GM12878 (cell line): ENCODE data around the gene KIFAP3. TPM values are rescaled to one million over a fixed set of nuclear protein-coding genes. Genes with fewer than 3 reads are reported as not detected.

Experiments
- ASH2L ChIP-seq: fragments of 300-600, 200-600 bp; sonication (generic); IDR thresholded peaks from 2 replicates; pipeline ENCODE4 v1.6.1; 2017; ENCODE audit warnings: low read depth, mild to moderate bottlenecking, borderline replicate concordance
- CHD2 ChIP-seq: IDR thresholded peaks from 2 replicates; pipeline ENCODE4 v1.6.1; 2011; ENCODE audit warnings: low read depth, low read length, improper control_type of control experiment, borderline replicate concordance
- EGR1 ChIP-seq, 2 experiments: IDR thresholded peaks; 1 replicate in 1 of 2; 2 replicates in 1 of 2; pipeline ENCODE4 v1.6.1; 2011 to 2012; ENCODE audit warnings: low read depth in 2 of 2, low read length in 2 of 2, borderline replicate concordance in 1 of 2, mild to moderate bottlenecking in 1 of 2, moderate library complexity in 1 of 2
- ESRRA ChIP-seq: IDR thresholded peaks from 2 replicates; pipeline ENCODE4 v1.6.1; 2012; ENCODE audit warnings: mild to moderate bottlenecking, low read length, improper control_type of control experiment
- ETV6 ChIP-seq, 2 experiments: fragments of 450-650 bp in 1 of 2; IDR thresholded peaks in 1 of 2; conservative IDR thresholded peaks in 1 of 2; 2 replicates each; pipeline ENCODE4 v1.6.1; 2014; ENCODE audit warnings: antibody characterized with exemption in 1 of 2, borderline replicate concordance in 1 of 2, low read depth in 1 of 2, mild to moderate bottlenecking in 1 of 2, moderate library complexity in 1 of 2
- EZH2 ChIP-seq: IDR thresholded peaks from 2 replicates; pipeline ENCODE4 v1.6.1; 2012; ENCODE audit warnings: low read depth, mild to moderate bottlenecking, control low read depth, inconsistent platforms, low read length, borderline replicate concordance; ENCODE audit not compliant: control insufficient read depth
- KDM1A ChIP-seq: fragments of 200-600 bp; sonication (generic); IDR thresholded peaks from 2 replicates; pipeline ENCODE4 v1.6.1; 2016; ENCODE audit warnings: borderline replicate concordance
- NFYA ChIP-seq: IDR thresholded peaks from 2 replicates; pipeline ENCODE4 v1.6.1; 2011; ENCODE audit warnings: low read depth, mild to moderate bottlenecking, low read length, improper control_type of control experiment, borderline replicate concordance
- PAX8 ChIP-seq: fragments of 450-650 bp; IDR thresholded peaks from 2 replicates; pipeline ENCODE4 v1.6.1; 2017; ENCODE audit warnings: mild to moderate bottlenecking, moderate library complexity
- RAD21 ChIP-seq: IDR thresholded peaks from 2 replicates; pipeline ENCODE4 v1.6.1; 2011; ENCODE audit warnings: mild to moderate bottlenecking, low read depth, low read length, moderate library complexity; ENCODE audit not compliant: insufficient read depth
- RAD51 ChIP-seq: fragments of 450-650 bp; IDR thresholded peaks from 2 replicates; pipeline ENCODE4 v1.6.1; 2016; ENCODE audit warnings: moderate library complexity, mild to moderate bottlenecking, inconsistent platforms
- TCF3 ChIP-seq: IDR thresholded peaks from 2 replicates; pipeline ENCODE4 v1.6.1; 2012; ENCODE audit warnings: low read depth, mild to moderate bottlenecking, low read length, borderline replicate concordance; ENCODE audit not compliant: insufficient read depth
- WRNIP1 ChIP-seq: IDR thresholded peaks from 2 replicates; pipeline ENCODE4 v1.6.1; 2011; ENCODE audit warnings: low read depth, low read length, improper control_type of control experiment, borderline replicate concordance
- polyA plus RNA-seq, 11 experiments: library from polyadenylated mRNA; depleted of rRNA in 4 of 11; unstranded in 6 of 11; stranded (reverse) in 5 of 11; fragments of >200 nt; fragmentation: Nextera tagmentation in 4 of 11; fragmentation: Illumina TruSeq in 1 of 11; extraction: Ambion mirVana in 4 of 11; extraction: Trizol in 1 of 11; gene quantifications; 1 replicate in 1 of 11; 2 replicates in 10 of 11; pipeline versions ENCODE4 v1.2.1 to v1.2.3, GENCODE V29; 2011 to 2016; ENCODE audit warnings: inconsistent platforms in 2 of 11, missing spikeins in 2 of 11, low read depth in 1 of 11
- total RNA-seq, 4 experiments: library from RNA; depleted of rRNA in 3 of 4; stranded (reverse); fragments of >200 nt in 3 of 4; fragmentation: Illumina TruSeq in 1 of 4; extraction: Trizol in 1 of 4; gene quantifications; 2 replicates each; pipeline versions ENCODE4 v1.2.1 to v1.2.3, GENCODE V29; 2013 to 2021
- TF ChIP-seq, protein P1 (sequence below): fragments of 450-650 bp; IDR thresholded peaks from 2 replicates; pipeline ENCODE4 v1.6.1; 2014; ENCODE audit warnings: mild to moderate bottlenecking
- TF ChIP-seq, protein P2 (sequence below): fragments of 450-650 bp; conservative IDR thresholded peaks from 2 replicates; pipeline ENCODE4 v1.6.1; 2017; ENCODE audit warnings: mild to moderate bottlenecking, moderate library complexity
- TF ChIP-seq, protein P3 (sequence below): IDR thresholded peaks from 2 replicates; pipeline ENCODE4 v1.6.1; 2011; ENCODE audit warnings: mild to moderate bottlenecking, low read depth, low read length, moderate library complexity; ENCODE audit not compliant: insufficient replicate concordance
- TF ChIP-seq, protein P4 (sequence below): fragments of 450-650 bp; IDR thresholded peaks from 2 replicates; pipeline ENCODE4 v1.6.1; 2018; ENCODE audit warnings: borderline replicate concordance, mild to moderate bottlenecking; ENCODE audit not compliant: partially characterized antibody
- TF ChIP-seq, protein P5 (sequence below): IDR thresholded peaks from 2 replicates; pipeline ENCODE4 v1.6.1; 2012; ENCODE audit warnings: low read depth, low read length, improper control_type of control experiment

KIFAP3 gene
- total and polyA plus RNA-seq, 10 of the 15 experiments (the other 5 are each of a cell fraction or from before 2014, with no cell fraction given) = 13.7 to 100 (median 18.9) TPM

DNA sequence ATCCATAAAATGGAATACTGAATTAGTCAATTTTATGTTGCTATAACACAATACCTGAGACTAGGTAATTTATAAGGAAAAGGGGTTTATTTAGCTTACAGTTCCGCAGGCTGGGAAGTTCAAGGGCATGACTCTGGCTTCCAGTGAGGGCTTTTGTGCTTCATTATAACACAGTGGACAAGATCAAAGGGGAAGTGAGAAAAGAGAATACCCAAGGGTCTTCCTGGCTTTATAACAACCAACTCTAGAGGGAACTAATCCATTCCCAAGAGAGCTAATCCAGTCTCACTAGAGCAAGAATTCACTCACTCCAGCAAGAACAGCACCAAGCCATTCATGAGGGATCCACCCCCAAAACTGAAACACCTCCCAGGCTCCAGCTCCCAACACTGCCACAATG is 3.1 kb downstream of the KIFAP3 start (continued):
- TF ChIP-seq, protein P1, sequence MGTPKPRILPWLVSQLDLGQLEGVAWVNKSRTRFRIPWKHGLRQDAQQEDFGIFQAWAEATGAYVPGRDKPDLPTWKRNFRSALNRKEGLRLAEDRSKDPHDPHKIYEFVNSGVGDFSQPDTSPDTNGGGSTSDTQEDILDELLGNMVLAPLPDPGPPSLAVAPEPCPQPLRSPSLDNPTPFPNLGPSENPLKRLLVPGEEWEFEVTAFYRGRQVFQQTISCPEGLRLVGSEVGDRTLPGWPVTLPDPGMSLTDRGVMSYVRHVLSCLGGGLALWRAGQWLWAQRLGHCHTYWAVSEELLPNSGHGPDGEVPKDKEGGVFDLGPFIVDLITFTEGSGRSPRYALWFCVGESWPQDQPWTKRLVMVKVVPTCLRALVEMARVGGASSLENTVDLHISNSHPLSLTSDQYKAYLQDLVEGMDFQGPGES = no peak
- TF ChIP-seq NFYA (no peak), ETV6 (conservative IDR thresholded peaks at IDR 0.05 in 1 of 2, IDR thresholded peaks at IDR 0.05 in 1 of 2; ENCODE audit: borderline replicate concordance in 1 of 2, low read depth in 1 of 2) (no peak), EZH2 (no peak), ESRRA (no peak), ASH2L (no peak), PAX8 (no peak), KDM1A (no peak), WRNIP1 (no peak), EGR1 (IDR thresholded peaks at IDR 0.05; ENCODE audit: borderline replicate concordance in 1 of 2, low read depth in 2 of 2, low read length in 2 of 2) (no peak), TCF3 (no peak), CHD2 (no peak), RAD51 (no peak), RAD21 (no peak)
- TF ChIP-seq, protein P2, sequence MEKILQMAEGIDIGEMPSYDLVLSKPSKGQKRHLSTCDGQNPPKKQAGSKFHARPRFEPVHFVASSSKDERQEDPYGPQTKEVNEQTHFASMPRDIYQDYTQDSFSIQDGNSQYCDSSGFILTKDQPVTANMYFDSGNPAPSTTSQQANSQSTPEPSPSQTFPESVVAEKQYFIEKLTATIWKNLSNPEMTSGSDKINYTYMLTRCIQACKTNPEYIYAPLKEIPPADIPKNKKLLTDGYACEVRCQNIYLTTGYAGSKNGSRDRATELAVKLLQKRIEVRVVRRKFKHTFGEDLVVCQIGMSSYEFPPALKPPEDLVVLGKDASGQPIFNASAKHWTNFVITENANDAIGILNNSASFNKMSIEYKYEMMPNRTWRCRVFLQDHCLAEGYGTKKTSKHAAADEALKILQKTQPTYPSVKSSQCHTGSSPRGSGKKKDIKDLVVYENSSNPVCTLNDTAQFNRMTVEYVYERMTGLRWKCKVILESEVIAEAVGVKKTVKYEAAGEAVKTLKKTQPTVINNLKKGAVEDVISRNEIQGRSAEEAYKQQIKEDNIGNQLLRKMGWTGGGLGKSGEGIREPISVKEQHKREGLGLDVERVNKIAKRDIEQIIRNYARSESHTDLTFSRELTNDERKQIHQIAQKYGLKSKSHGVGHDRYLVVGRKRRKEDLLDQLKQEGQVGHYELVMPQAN = no peak
- TF ChIP-seq, protein P3, sequence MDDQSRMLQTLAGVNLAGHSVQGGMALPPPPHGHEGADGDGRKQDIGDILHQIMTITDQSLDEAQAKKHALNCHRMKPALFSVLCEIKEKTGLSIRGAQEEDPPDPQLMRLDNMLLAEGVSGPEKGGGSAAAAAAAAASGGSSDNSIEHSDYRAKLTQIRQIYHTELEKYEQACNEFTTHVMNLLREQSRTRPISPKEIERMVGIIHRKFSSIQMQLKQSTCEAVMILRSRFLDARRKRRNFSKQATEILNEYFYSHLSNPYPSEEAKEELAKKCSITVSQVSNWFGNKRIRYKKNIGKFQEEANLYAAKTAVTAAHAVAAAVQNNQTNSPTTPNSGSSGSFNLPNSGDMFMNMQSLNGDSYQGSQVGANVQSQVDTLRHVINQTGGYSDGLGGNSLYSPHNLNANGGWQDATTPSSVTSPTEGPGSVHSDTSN = no peak
- TF ChIP-seq, protein P4, sequence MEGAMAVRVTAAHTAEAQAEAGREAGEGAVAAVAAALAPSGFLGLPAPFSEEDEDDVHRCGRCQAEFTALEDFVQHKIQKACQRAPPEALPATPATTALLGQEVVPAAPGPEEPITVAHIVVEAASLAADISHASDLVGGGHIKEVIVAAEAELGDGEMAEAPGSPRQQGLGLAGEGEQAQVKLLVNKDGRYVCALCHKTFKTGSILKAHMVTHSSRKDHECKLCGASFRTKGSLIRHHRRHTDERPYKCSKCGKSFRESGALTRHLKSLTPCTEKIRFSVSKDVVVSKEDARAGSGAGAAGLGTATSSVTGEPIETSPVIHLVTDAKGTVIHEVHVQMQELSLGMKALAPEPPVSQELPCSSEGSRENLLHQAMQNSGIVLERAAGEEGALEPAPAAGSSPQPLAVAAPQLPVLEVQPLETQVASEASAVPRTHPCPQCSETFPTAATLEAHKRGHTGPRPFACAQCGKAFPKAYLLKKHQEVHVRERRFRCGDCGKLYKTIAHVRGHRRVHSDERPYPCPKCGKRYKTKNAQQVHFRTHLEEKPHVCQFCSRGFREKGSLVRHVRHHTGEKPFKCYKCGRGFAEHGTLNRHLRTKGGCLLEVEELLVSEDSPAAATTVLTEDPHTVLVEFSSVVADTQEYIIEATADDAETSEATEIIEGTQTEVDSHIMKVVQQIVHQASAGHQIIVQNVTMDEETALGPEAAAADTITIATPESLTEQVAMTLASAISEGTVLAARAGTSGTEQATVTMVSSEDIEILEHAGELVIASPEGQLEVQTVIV = no peak
- TF ChIP-seq, protein P5, sequence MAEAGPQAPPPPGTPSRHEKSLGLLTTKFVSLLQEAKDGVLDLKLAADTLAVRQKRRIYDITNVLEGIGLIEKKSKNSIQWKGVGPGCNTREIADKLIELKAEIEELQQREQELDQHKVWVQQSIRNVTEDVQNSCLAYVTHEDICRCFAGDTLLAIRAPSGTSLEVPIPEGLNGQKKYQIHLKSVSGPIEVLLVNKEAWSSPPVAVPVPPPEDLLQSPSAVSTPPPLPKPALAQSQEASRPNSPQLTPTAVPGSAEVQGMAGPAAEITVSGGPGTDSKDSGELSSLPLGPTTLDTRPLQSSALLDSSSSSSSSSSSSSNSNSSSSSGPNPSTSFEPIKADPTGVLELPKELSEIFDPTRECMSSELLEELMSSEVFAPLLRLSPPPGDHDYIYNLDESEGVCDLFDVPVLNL = no peak
